HG03442 (cell line): Measurements from ENCODE around the gene NFIX.

Experiments used
- ATAC-seq: cut with Tn5 transposase; IDR thresholded peaks from one replicate; pipeline ENCODE4 v1.9.1; 2021; ENCODE audit warnings: mild to moderate bottlenecking, moderate library complexity; ENCODE audit not compliant: unreplicated experiment

Gene NFIX

DNA sequence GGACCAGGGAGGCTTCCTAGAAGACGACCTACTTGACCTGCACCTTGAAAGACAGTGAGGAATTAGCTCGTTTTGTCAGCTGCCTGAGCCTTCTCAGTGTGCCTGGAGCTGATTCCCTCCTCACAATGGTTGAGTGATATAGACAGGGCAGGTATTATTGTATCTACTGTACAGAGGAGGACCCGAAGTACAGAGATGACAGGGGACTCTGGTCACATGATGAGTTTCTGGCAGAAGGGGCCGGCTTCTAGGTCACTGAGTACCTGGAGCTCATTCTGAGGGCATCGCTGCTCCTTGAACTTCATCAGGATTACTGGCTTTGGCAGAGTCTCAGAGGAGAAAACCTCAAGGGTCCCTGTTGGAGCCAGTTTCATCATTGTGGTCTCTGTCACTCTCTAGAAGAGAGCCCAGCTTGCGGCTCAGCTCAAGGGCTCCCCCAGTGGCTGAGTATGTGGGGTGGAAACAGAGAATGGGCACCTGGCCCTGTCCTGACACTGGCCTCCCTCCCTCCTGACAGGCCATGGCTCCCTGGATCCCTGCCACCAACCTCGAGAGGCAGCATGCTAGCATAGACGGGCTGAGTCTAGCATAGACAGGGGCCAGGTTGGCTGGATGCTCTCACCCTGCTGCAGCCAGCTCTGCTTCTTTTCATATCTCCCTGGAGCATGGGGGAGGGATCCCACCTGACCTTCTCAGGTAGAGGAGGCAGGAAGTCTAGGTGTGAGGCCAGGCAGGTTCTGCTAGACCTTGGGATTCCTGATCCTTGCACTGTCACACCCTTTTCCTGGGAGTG lies 38.7 kb downstream of the NFIX start:
- ATAC-seq = no peak

GRCh38 chr19:13034636-13035035 lies 39.4 kb downstream of the NFIX start:
- no peak for ATAC-seq

DNA sequence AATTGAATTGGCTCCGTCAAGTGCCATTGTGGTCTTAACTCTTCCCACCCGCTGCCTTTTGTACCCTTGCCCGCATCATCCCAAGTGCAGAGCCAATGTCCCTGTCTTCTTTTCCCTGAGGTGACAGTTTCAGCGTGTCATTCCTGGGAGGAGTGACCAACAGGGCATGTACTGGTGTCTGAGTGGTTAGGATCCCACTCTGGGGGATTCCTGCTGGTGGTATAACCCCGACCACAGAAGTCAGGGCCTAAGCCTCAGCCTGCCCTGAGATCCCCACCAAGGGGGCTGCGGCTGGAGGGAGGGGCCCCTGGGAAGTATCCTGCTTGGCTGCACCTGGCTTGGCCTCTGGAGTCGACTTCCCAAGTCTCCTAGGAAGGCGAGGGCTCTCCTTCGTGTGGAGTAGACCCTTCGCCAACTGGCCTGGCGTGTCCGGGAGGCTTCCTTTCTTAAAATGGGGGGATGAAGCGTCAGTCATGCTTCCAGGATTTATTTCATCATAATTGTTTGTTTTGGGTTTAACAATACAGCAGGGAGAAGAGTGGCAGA lies 40.6 kb downstream of the NFIX start:
- no peak for ATAC-seq

- ATAC-seq = no peak
Measured at GRCh38 chr19:13036366-13036976, 41.2 kb downstream of the NFIX start.

GRCh38 chr19:13037161-13037560 lies 41.9 kb downstream of the NFIX start:
- no peak for ATAC-seq

GRCh38 chr19:13037731-13038130 lies 42.5 kb downstream of the NFIX start:
- no peak for ATAC-seq

GRCh38 chr19:13038306-13039210 lies 43.3 kb downstream of the NFIX start:
- ATAC-seq = no peak

GRCh38 chr19:13039211-13039789 lies 44.0 kb downstream of the NFIX start:
- no peak for ATAC-seq

DNA sequence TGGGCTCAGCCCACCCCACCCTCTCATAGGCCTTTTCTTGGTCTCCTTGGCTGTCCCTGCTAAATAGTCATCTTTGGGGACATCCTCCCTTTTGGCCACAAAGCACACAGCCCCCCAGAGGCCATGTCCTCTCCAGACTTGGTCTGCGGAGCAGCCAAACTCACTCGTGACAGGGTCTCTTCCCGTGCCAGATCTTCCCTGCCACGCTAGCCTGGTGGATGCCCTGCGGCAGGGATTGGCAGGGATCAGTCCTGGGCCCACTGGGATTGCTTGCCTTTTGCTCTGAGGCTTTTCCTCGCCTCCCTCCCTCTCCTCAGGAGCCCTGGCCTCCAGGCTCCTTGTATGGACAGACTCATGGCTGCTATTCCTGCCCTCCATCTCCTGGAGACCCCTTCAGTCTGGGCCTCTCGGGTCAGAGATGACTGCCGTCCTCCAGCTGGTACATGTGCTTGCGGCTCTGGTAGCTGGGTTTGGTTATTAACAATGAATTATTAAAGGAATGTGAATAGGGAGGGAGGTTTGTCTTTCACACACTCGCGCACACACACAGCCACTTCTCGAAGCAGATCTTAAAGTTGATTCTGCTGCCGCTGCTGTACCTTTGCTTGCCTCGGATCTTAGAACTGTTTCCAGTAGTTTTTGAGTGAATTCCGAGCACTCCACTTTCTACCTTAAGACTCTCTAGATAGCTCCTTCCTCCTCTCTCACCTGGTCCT lies 45.1 kb downstream of the NFIX start:
- ATAC-seq = no peak

DNA sequence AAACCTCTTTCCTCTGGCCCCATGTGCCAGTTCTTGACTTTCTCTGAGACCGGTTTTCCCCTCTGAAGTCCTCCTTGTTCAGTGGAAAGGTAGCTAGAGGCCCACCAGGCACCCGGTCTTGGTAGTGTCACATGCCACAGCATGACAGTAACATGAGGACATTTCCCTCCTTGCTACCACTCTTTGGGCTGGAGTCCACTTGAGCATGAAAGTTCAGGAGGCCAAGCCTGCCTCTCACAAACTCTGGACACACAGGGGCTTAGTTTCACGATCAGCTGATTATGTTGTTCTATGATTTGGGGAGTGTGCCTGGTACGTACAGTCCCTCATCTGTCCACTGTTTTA lies 45.6 kb downstream of the NFIX start:
- ATAC-seq = no peak

- ATAC-seq = no peak
Measured at GRCh38 chr19:13042443-13043130, 47.3 kb downstream of the NFIX start.

GRCh38 chr19:13043285-13043684 lies 48.0 kb downstream of the NFIX start:
- ATAC-seq = no peak

GRCh38 chr19:13044231-13044836 lies 49.1 kb downstream of the NFIX start:
- ATAC-seq = no peak

DNA sequence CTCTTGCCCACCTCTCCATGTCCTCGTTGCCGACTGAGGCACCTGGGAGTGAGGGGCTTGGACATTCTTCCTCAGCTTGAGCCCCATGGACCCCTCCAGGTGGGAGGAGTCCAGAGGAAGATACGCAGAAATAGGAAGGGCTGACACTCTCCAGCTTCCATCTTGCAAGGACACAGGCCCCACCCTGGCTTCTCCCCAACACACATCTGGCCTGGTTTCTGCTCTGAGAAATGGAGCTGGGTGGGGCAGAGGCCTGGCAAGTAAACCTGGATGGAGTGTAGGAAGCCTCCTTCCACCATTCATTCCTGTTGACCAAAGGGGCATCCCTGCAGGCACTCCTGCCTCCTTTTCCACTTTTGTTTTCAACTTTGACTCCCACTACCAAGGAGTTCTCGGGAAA lies 50.5 kb downstream of the NFIX start:
- ATAC-seq = no peak

GRCh38 chr19:13047374-13047773 lies 52.1 kb downstream of the NFIX start:
- no peak for ATAC-seq

- ATAC-seq = no peak
Measured at GRCh38 chr19:13050274-13050673, 55.0 kb downstream of the NFIX start.

GRCh38 chr19:13051557-13052165 lies 56.4 kb downstream of the NFIX start:
- no peak for ATAC-seq

DNA sequence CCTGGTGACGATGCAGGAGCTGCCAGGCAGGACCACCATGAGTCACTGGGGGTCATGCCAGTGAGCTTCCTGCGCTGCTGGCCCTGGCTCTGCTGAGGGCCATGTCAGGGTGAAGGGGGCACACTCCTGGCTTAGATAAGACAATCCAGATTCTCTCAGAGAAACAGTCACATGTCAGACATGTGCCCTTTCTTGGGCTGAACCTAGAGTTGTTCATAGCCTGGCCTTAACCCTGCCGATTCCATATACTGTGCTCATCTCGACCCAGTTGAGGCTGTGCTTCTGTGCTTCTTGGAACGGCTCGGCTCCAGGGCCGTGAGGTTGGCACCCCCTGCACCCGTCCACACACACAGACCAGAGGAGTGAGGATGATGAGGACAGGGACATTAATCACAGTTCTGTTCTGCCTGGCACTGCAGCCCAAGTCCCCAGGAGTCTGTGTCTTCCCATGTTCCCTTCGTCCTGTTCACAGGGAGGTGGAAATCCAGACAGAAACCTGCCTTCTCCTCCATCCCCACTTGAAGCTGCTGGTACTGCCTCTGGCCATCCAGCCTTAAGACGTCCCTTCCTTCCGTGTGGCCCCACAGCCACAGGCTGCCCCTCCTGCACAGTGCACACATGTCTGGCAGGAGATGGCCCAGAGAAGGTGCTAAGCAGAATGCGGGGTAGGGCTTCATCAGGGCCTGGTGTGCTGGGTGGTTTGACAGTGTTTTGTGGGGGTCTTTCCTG lies 57.3 kb downstream of the NFIX start:
- ATAC-seq = no peak
